GM12801 (cell line): ENCODE data around the gene C10orf71.

ENCODE experiments used
- CTCF ChIP-seq: IDR thresholded peaks from one replicate; pipeline ENCODE4 v1.5.1; 2011; ENCODE audit warnings: control low read depth; ENCODE audit not compliant: insufficient read length; ENCODE audit errors: extremely low read depth

Gene C10orf71

GRCh38 chr10:49367600-49367999, 68.6 kb downstream of the C10orf71 start:
- no peak for TF ChIP-seq CTCF

- TF ChIP-seq CTCF, result no peak
These were observed 69.3 kb downstream of the C10orf71 start for GRCh38 chr10:49368256-49368655.

GRCh38 chr10:49369216-49370162, 70.5 kb downstream of the C10orf71 start:
- TF ChIP-seq CTCF, result no peak

- TF ChIP-seq CTCF, result no peak
These were observed 71.5 kb downstream of the C10orf71 start for GRCh38 chr10:49370326-49371100.

- TF ChIP-seq CTCF, result no peak
These were observed 73.0 kb downstream of the C10orf71 start for GRCh38 chr10:49371967-49372366.

GRCh38 chr10:49373361-49373760, 74.4 kb downstream of the C10orf71 start:
- TF ChIP-seq CTCF, result no peak

GRCh38 chr10:49374740-49375139, 75.8 kb downstream of the C10orf71 start:
- TF ChIP-seq CTCF, result no peak
